Uterus (tissue), 4 donors: ENCODE data around the gene TST. TPM values are rescaled to one million over a fixed set of nuclear protein-coding genes. Genes with fewer than 3 reads are reported as not detected.

Source experiments
- DNase-seq, 2 donors: peaks; one replicate each; pipeline ENCODE4 v3.0.0-alpha.2; 2019 to 2020
- H3K27ac ChIP-seq, 2 donors: fragments of 200-600 bp; sonication (generic); 1 replicate in 1 of 2; 2 replicates in 1 of 2; pipeline ENCODE4 v1.5.1; 2016 to 2018
- H3K27me3 ChIP-seq, 2 donors: fragments of 200-600 bp; sonication (generic); one replicate each; pipeline ENCODE4 v1.5.1; 2018 to 2019; ENCODE audit warnings: control low read depth in 1 of 2
- H3K36me3 ChIP-seq, 2 donors: fragments of 200-600 bp; sonication (generic); one replicate each; pipeline ENCODE4 v1.5.1; 2019; ENCODE audit warnings: control low read depth in 1 of 2
- H3K4me1 ChIP-seq, 2 donors: fragments of 200-600 bp; sonication (generic); one replicate each; pipeline ENCODE4 v1.5.1; 2018 to 2019; ENCODE audit warnings: control low read depth in 1 of 2
- H3K4me3 ChIP-seq, 2 donors: fragments of 200-600 bp; sonication (generic); 1 replicate in 1 of 2; 2 replicates in 1 of 2; pipeline ENCODE4 v1.5.1; 2018 to 2019; ENCODE audit warnings: mild to moderate bottlenecking in 1 of 2
- H3K9me3 ChIP-seq, 2 donors: fragments of 200-600 bp; sonication (generic); one replicate each; pipeline ENCODE4 v1.5.1; 2019; ENCODE audit warnings: control low read depth in 1 of 2
- POLR2A ChIP-seq, 2 donors: fragments of 450-650 bp; IDR thresholded peaks; one replicate each; pipeline ENCODE4 v1.6.1; 2016; ENCODE audit warnings: antibody characterized with exemption in 2 of 2, mild to moderate bottlenecking in 1 of 2, moderate library complexity in 1 of 2
- intact Hi-C: fragments of 100-400 bp; cut with DNase I; formaldehyde crosslinking; loops from one replicate; pipeline ENCODE4 v1.15.1; 2023; ENCODE audit warnings: low total_unique reads
- total RNA-seq, 4 donors: library from RNA; depleted of rRNA in 3 of 4; stranded (reverse); fragments of >200 nt in 3 of 4; gene quantifications; one replicate each; pipeline versions ENCODE4 v1.1.0 to v1.2.4, GENCODE V29; 2014 to 2023
- TF ChIP-seq, protein P1 (sequence below), 4 experiments: fragments of 200-600 bp in 2 of 4; fragments of 450-650 bp in 2 of 4; sonication (generic) in 2 of 4; IDR thresholded peaks; one replicate each; pipeline ENCODE4 v1.5.1; 2016 to 2019; ENCODE audit warnings: antibody characterized with exemption in 4 of 4, mild to moderate bottlenecking in 2 of 4, moderate library complexity in 1 of 4
- donor health status: DM: yes; HTN: yes; CAD: no.

Gene TST
- total RNA-seq, 4 donors from 2014 or later = 19.6 to 36.8 (median 25.1) TPM

DNA sequence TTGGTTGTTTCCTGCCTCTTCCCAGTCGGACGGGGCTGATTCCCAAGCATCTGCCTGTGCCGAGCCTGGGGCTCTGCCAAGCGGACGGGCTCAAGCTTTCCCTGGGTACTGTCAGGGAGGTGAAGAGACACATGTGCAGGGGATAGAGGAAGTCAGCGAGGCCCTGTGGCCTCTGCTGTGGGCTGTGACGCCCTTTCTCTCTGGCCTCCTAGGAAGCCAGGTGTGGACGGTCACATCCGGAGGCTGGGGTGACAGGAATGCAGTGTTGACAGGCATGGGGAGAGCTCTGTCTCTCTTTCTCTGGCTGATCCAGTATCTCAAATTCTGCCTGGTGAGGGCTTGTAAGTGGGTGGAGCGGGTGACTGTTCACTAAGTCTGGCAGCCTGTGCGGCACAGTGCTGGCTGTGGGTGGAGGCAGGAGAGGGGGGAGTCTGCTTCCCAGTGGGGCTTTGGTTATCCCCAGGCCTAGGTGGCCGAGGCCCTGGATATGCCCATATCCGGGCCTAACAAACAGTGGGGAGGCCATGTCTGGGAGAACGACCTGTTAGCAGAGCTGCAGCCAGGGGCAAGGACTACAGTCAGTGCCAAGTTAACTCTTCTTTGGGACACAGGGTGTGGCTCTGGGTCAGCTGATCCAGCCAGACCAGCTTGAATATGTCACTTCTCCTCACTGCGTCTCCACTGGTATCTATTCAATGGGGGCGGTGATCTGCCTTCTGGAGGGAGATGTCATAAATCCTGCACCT is 34.2 kb upstream of the TST start:
- H3K4me3 ChIP-seq = no peak overlapping the region
- intact Hi-C loops = no loop called here
- no peaks in the 10 kb centered on the region for H3K4me1 ChIP-seq
- no peak for DNase-seq
- no peaks in the 10 kb centered on the region for H3K27me3 ChIP-seq
- H3K9me3 ChIP-seq = no peaks in the 10 kb centered on the region
- H3K27ac ChIP-seq = no peak overlapping the region
- TF ChIP-seq, protein P1, sequence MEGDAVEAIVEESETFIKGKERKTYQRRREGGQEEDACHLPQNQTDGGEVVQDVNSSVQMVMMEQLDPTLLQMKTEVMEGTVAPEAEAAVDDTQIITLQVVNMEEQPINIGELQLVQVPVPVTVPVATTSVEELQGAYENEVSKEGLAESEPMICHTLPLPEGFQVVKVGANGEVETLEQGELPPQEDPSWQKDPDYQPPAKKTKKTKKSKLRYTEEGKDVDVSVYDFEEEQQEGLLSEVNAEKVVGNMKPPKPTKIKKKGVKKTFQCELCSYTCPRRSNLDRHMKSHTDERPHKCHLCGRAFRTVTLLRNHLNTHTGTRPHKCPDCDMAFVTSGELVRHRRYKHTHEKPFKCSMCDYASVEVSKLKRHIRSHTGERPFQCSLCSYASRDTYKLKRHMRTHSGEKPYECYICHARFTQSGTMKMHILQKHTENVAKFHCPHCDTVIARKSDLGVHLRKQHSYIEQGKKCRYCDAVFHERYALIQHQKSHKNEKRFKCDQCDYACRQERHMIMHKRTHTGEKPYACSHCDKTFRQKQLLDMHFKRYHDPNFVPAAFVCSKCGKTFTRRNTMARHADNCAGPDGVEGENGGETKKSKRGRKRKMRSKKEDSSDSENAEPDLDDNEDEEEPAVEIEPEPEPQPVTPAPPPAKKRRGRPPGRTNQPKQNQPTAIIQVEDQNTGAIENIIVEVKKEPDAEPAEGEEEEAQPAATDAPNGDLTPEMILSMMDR (IDR thresholded peaks at IDR 0.05) = no peak
- no peak for TF ChIP-seq POLR2A (IDR thresholded peaks at IDR 0.05)
- H3K36me3 ChIP-seq = no peaks in the 10 kb centered on the region

DNA sequence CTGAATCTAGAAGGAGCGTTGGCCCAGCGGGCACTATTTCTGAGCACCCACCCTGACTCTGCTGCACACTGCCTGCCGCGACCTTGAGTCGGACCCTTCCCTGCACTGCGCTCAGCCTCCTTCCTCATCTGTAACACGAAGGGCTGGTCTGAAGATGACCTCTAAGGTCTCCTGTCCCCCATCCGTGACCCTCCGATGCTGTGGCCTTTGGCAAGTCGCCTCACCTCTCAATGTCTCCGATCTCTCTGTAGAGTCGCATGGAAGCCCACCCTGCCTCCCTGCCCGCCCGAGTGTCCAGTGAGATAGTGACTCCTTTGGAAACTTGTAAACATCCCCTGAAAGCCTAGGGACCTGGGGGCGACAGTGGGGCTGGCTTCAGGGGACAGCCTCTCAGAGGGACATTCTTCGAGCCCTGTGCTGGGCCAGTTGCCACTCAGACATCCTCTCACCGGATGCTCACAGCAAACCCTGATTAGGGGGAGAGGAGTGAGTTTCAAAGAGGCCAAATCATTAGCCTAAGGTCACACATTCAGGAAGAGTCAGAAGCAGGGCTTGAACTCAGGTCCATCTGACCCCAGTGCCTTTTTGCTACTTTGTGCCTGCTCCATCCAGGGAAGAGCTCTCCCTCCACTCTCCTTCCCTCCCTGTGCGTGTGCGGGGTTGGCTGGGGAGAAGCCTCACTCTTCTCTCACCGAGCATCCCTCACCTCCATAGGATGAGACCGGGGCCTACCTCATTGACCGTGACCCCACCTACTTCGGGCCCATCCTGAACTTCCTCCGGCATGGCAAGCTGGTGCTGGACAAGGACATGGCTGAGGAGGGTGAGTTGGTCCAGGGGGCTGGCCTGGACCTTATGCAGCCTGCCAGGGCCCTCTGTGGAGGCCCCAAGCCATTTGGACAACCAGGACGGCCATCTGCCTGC is 33.4 kb upstream of the TST start:
- intact Hi-C loops = no loop called here
- Histone ChIP-seq H3K36me3 (no peaks in the 10 kb centered on the region), H3K27ac (peak overlapping the region in 1 of 2 donors; percentile 48), H3K4me1 (no peaks in the 10 kb centered on the region), H3K9me3 (no peaks in the 10 kb centered on the region), H3K27me3 (no peaks in the 10 kb centered on the region), H3K4me3 (peak overlapping the region; percentile 31 to 74)
- no peak for DNase-seq
- TF ChIP-seq, protein P1 (IDR thresholded peaks at IDR 0.05) = no peak

DNA sequence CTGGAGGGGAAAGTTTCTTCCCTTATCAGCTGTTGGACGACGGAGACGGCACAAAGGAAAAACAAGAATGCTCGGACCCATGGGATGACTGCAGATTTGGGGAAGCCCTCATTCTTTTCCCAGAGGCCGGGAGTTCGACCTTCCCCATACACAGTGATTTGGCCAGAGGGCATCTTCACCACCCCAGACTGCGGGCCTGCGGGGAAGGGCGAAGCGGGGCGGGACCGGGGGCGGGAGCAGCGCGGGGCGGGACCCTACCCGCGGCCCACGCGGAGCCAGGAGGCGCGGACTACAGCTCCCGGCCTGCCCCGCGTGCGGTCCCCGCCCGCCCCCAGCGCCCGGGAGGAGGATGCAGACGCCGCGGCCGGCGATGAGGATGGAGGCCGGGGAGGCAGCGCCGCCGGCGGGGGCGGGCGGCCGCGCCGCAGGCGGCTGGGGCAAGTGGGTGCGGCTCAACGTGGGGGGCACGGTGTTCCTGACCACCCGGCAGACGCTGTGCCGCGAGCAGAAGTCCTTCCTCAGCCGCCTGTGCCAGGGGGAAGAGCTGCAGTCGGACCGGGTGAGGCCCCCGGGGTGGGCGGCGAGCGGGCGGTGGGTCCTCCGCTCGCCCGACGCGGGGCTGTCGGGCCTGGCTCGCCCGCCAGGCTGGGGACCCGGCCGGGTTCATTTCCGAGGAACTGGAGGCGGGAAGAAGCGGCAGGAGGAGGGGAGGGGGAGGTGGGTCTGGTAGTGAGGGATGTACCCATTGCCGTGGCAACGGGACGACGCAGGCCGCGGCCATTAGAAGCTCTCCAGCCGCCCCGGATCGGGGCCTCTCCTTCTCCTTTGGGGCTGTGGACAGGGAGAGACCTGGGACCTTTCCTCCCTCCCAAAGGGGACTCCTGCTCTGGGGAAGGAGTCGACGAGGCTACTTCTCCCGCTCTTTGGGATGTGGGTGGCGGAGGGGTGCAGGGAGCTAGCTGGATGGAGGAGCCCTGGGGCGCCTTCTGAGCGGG is 32.4 kb upstream of the TST start, which contains the start of gene KCTD17:
KCTD17 (plus strand) TSS at position 352 of the 995 bp plus-strand sequence; CDS start at position 371, 19 bp downstream.
- no peaks in the 10 kb centered on the region for H3K27me3 ChIP-seq
- H3K4me3 ChIP-seq = peak within 1 kb of the TSS; percentile 31 to 74
- peak; percentile 63 to 74 for DNase-seq
- H3K9me3 ChIP-seq = no peaks in the 10 kb centered on the region
- peak in 1 of 2 donors; percentile 80 for TF ChIP-seq POLR2A (IDR thresholded peaks at IDR 0.05)
- TF ChIP-seq, protein P1 (IDR thresholded peaks at IDR 0.05) = peak in 1 of 4 experiments; percentile 17
- no peaks in the 10 kb centered on the region for H3K4me1 ChIP-seq
- intact Hi-C loops = no loop called here
- H3K27ac ChIP-seq = peak within 1 kb of the TSS in 1 of 2 donors; percentile 48
- H3K36me3 ChIP-seq = no peaks in the 10 kb centered on the region

DNA sequence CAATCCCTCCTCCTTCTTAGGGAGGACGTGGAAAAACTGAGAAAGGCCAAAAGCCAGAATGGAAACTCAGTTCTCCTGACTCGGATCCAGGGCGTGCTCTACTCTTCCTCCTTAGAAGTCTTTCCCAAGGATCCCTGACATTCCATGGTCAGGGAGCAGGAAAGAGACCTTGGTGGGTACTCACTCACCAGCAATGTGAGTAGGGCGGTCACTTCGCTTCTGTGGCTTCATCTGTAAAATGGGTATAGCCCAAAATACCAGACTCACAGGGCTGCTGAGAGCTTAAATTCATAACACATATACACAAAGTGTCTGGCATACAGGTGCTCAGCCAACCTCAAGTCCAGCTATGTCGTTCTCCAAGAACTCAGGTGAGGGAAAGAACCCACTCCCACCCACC is 31.7 kb upstream of the TST start:
- no peak overlapping the region for H3K27ac ChIP-seq
- H3K4me1 ChIP-seq = no peaks in the 10 kb centered on the region
- no peaks in the 10 kb centered on the region for H3K36me3 ChIP-seq
- H3K4me3 ChIP-seq = no peak overlapping the region
- H3K9me3 ChIP-seq = no peaks in the 10 kb centered on the region
- H3K27me3 ChIP-seq = no peaks in the 10 kb centered on the region
- intact Hi-C loops = no loop called here
- no peak for TF ChIP-seq POLR2A (IDR thresholded peaks at IDR 0.05)
- TF ChIP-seq, protein P1 (IDR thresholded peaks at IDR 0.05) = no peak
- no peak for DNase-seq
